Activated naive CD4-positive, alpha-beta T cell treated with anti-CD3 and anti-CD28 coated beads, Interleukin-2, amount 10 ng/mL, durations not matched to agents 7 days and 5 days (primary cell): ENCODE data around the gene NPAS3.

ENCODE experiments used
- CTCF ChIA-PET: fragments of 350-600 bp; sonication (Branson Sonifier 250); formaldehyde crosslinking; loops from one replicate; lab custom pipeline; 2021; ENCODE audit warnings: antibody characterized with exemption; lab: Charles Lee
- DNase-seq: peaks from one replicate; pipeline ENCODE4 v3.0.0-alpha.2; 2020
- H3K27ac Mint-ChIP-seq: one replicate; pipeline ENCODE4 v1.8.0; 2021; ENCODE audit warnings: mild to moderate bottlenecking, moderate library complexity, mixed read lengths
- H3K27me3 Mint-ChIP-seq: one replicate; pipeline ENCODE4 v1.8.0; 2021; ENCODE audit warnings: mild to moderate bottlenecking, mixed read lengths
- H3K36me3 Mint-ChIP-seq: one replicate; pipeline ENCODE4 v1.8.0; 2021; ENCODE audit warnings: mixed read lengths
- H3K4me1 Mint-ChIP-seq: one replicate; pipeline ENCODE4 v1.8.0; 2021; ENCODE audit warnings: mixed read lengths
- H3K4me3 Mint-ChIP-seq: one replicate; pipeline ENCODE4 v1.8.0; 2021; ENCODE audit warnings: mild to moderate bottlenecking, moderate library complexity, mixed read lengths
- H3K9me3 Mint-ChIP-seq: one replicate; pipeline ENCODE4 v1.8.0; 2021; ENCODE audit warnings: mixed read lengths

The NPAS3 gene

GRCh38 chr14:32932914-32933628, 5.6 kb upstream of the NPAS3 start:
- no peak overlapping the region for H3K4me3 Mint-ChIP-seq
- no peaks in the 10 kb centered on the region for H3K9me3 Mint-ChIP-seq
- H3K27ac Mint-ChIP-seq: no peak overlapping the region
- DNase-seq: no peak
- H3K4me1 Mint-ChIP-seq: peaks cover 7% of the 10 kb centered on the region
- H3K27me3 Mint-ChIP-seq: peaks cover 60% of the 10 kb centered on the region
- CTCF ChIA-PET: no interaction called here
- H3K36me3 Mint-ChIP-seq: no peaks in the 10 kb centered on the region

- CTCF ChIA-PET: no interaction called here
- Mint-ChIP-seq H3K27ac (no peak overlapping the region), H3K4me1 (peaks cover 10% of the 10 kb centered on the region), H3K27me3 (peaks cover 65% of the 10 kb centered on the region), H3K36me3 (no peaks in the 10 kb centered on the region), H3K9me3 (no peaks in the 10 kb centered on the region), H3K4me3 (no peak overlapping the region)
- no peak for DNase-seq
These were observed 5.0 kb upstream of the NPAS3 start for GRCh38 chr14:32933629-32934072.

- CTCF ChIA-PET: no interaction called here
- no peaks in the 10 kb centered on the region for H3K9me3 Mint-ChIP-seq
- DNase-seq: no peak
- no peak overlapping the region for H3K27ac Mint-ChIP-seq
- no peak overlapping the region for H3K4me3 Mint-ChIP-seq
- H3K4me1 Mint-ChIP-seq: peaks cover 10% of the 10 kb centered on the region
- H3K36me3 Mint-ChIP-seq: no peaks in the 10 kb centered on the region
- peaks cover 68% of the 10 kb centered on the region for H3K27me3 Mint-ChIP-seq
These were observed 4.4 kb upstream of the NPAS3 start for GRCh38 chr14:32934073-32934880.

GRCh38 chr14:32934881-32935633, 3.6 kb upstream of the NPAS3 start:
- no peak for DNase-seq
- peaks cover 13% of the 10 kb centered on the region for H3K4me1 Mint-ChIP-seq
- peaks cover 76% of the 10 kb centered on the region for H3K27me3 Mint-ChIP-seq
- no peak overlapping the region for H3K27ac Mint-ChIP-seq
- H3K36me3 Mint-ChIP-seq: peaks cover 2% of the 10 kb centered on the region
- no peaks in the 10 kb centered on the region for H3K9me3 Mint-ChIP-seq
- H3K4me3 Mint-ChIP-seq: no peak overlapping the region
- CTCF ChIA-PET: no interaction called here

- Mint-ChIP-seq H3K4me1 (peaks cover 12% of the 10 kb centered on the region), H3K4me3 (peak overlapping the region; percentile 77), H3K9me3 (no peaks in the 10 kb centered on the region), H3K36me3 (peaks cover 2% of the 10 kb centered on the region), H3K27me3 (peaks cover 58% of the 10 kb centered on the region), H3K27ac (peak overlapping the region; percentile 28)
- CTCF ChIA-PET: no interaction called here
- DNase-seq: peak; percentile 37
These were observed 781 bp downstream of the NPAS3 start for GRCh38 chr14:32939254-32940065.

GRCh38 chr14:32940066-32940651, 1.5 kb downstream of the NPAS3 start:
- Mint-ChIP-seq H3K4me1 (peaks cover 10% of the 10 kb centered on the region), H3K4me3 (peak overlapping the region; percentile 77), H3K27me3 (peaks cover 51% of the 10 kb centered on the region), H3K27ac (peak overlapping the region; percentile 28), H3K36me3 (peaks cover 2% of the 10 kb centered on the region), H3K9me3 (no peaks in the 10 kb centered on the region)
- no peak for DNase-seq
- CTCF ChIA-PET: no interaction called here

GRCh38 chr14:32940711-32941667, 2.3 kb downstream of the NPAS3 start:
- H3K36me3 Mint-ChIP-seq: peaks cover 2% of the 10 kb centered on the region
- no peak for DNase-seq
- H3K4me1 Mint-ChIP-seq: peaks cover 10% of the 10 kb centered on the region
- H3K27ac Mint-ChIP-seq: no peak overlapping the region
- H3K4me3 Mint-ChIP-seq: no peak overlapping the region
- CTCF ChIA-PET: no interaction called here
- no peaks in the 10 kb centered on the region for H3K9me3 Mint-ChIP-seq
- H3K27me3 Mint-ChIP-seq: peaks cover 48% of the 10 kb centered on the region

GRCh38 chr14:32941668-32942065, 3.0 kb downstream of the NPAS3 start:
- CTCF ChIA-PET: no interaction called here
- no peak for DNase-seq
- Mint-ChIP-seq H3K4me1 (peaks cover 10% of the 10 kb centered on the region), H3K4me3 (no peak overlapping the region), H3K36me3 (peaks cover 2% of the 10 kb centered on the region), H3K27me3 (peaks cover 41% of the 10 kb centered on the region), H3K27ac (no peak overlapping the region), H3K9me3 (no peaks in the 10 kb centered on the region)

GRCh38 chr14:32947081-32947480, 8.4 kb downstream of the NPAS3 start:
- Mint-ChIP-seq H3K4me3 (no peak overlapping the region), H3K36me3 (no peaks in the 10 kb centered on the region), H3K9me3 (no peaks in the 10 kb centered on the region), H3K4me1 (no peaks in the 10 kb centered on the region), H3K27me3 (no peaks in the 10 kb centered on the region), H3K27ac (no peak overlapping the region)
- CTCF ChIA-PET: no interaction called here
- DNase-seq: no peak

GRCh38 chr14:32947792-32948191, 9.1 kb downstream of the NPAS3 start:
- Mint-ChIP-seq H3K27me3 (no peaks in the 10 kb centered on the region), H3K4me1 (no peaks in the 10 kb centered on the region), H3K27ac (no peak overlapping the region), H3K36me3 (no peaks in the 10 kb centered on the region), H3K9me3 (no peaks in the 10 kb centered on the region), H3K4me3 (no peak overlapping the region)
- no peak for DNase-seq
- CTCF ChIA-PET: no interaction called here

GRCh38 chr14:32950584-32950983, 11.9 kb downstream of the NPAS3 start:
- no peaks in the 10 kb centered on the region for H3K27me3 Mint-ChIP-seq
- H3K4me3 Mint-ChIP-seq: no peak overlapping the region
- H3K4me1 Mint-ChIP-seq: no peaks in the 10 kb centered on the region
- H3K36me3 Mint-ChIP-seq: no peaks in the 10 kb centered on the region
- DNase-seq: no peak
- no peak overlapping the region for H3K27ac Mint-ChIP-seq
- CTCF ChIA-PET: no interaction called here
- no peaks in the 10 kb centered on the region for H3K9me3 Mint-ChIP-seq

- H3K27ac Mint-ChIP-seq: no peak overlapping the region
- no peaks in the 10 kb centered on the region for H3K36me3 Mint-ChIP-seq
- H3K9me3 Mint-ChIP-seq: no peaks in the 10 kb centered on the region
- CTCF ChIA-PET: no interaction called here
- H3K27me3 Mint-ChIP-seq: no peaks in the 10 kb centered on the region
- no peaks in the 10 kb centered on the region for H3K4me1 Mint-ChIP-seq
- H3K4me3 Mint-ChIP-seq: no peak overlapping the region
- DNase-seq: no peak
These were observed 28.7 kb downstream of the NPAS3 start for GRCh38 chr14:32967421-32967820.
